Stimulated activated CD8-positive, alpha-beta memory T cell treated with anti-CD3 and anti-CD28 coated beads, Interleukin-4, amount 100 ng/mL, for 24 hours (primary cell): ENCODE measurements around the gene CYTH4.

Experiments
- DNase-seq: peaks from one replicate; pipeline ENCODE4 v3.0.0-alpha.2; 2020; ENCODE audit warnings: low read depth

The CYTH4 gene

GRCh38 chr22:37291559-37292298 is 9.4 kb downstream of the CYTH4 start:
- no peak for DNase-seq

GRCh38 chr22:37292641-37293040 is 10.3 kb downstream of the CYTH4 start:
- no peak for DNase-seq

GRCh38 chr22:37293172-37293571 is 10.9 kb downstream of the CYTH4 start:
- DNase-seq, result no peak

- no peak for DNase-seq
Measured at GRCh38 chr22:37294747-37295146, 12.4 kb downstream of the CYTH4 start.

GRCh38 chr22:37295213-37295886 is 13.0 kb downstream of the CYTH4 start:
- no peak for DNase-seq

- no peak for DNase-seq
Measured at GRCh38 chr22:37295946-37296345, 13.6 kb downstream of the CYTH4 start.

- no peak for DNase-seq
Measured at GRCh38 chr22:37298748-37299495, 16.6 kb downstream of the CYTH4 start.

GRCh38 chr22:37299969-37300509 is 17.7 kb downstream of the CYTH4 start:
- no peak for DNase-seq

GRCh38 chr22:37300551-37301017 is 18.3 kb downstream of the CYTH4 start:
- no peak for DNase-seq

GRCh38 chr22:37301144-37301830 is 19.0 kb downstream of the CYTH4 start:
- no peak for DNase-seq

- no peak for DNase-seq
Measured at GRCh38 chr22:37302674-37303555, 20.6 kb downstream of the CYTH4 start.

- peak; percentile 60 for DNase-seq
Measured at GRCh38 chr22:37303821-37304274, 21.5 kb downstream of the CYTH4 start.

GRCh38 chr22:37304595-37305343 is 22.5 kb downstream of the CYTH4 start:
- DNase-seq, result no peak

- no peak for DNase-seq
Measured at GRCh38 chr22:37305887-37306286, 23.6 kb downstream of the CYTH4 start.

- DNase-seq, result no peak
Measured at GRCh38 chr22:37306494-37306829, 24.2 kb downstream of the CYTH4 start.

- no peak for DNase-seq
Measured at GRCh38 chr22:37308385-37309200, 26.3 kb downstream of the CYTH4 start.

- DNase-seq, result no peak
Measured at GRCh38 chr22:37309211-37310074, 27.1 kb downstream of the CYTH4 start.

- no peak for DNase-seq
Measured at GRCh38 chr22:37310075-37310606, 27.8 kb downstream of the CYTH4 start.
